Adrenal gland (tissue), 5 donors: ENCODE measurements around the gene TCN2.

Source experiments
- CTCF ChIP-seq, 6 experiments: fragments of 450-650 bp in 4 of 6; fragments of 200-600 bp in 2 of 6; sonication (generic) in 1 of 6; IDR thresholded peaks; 1 replicate in 5 of 6; 2 replicates in 1 of 6; pipeline versions ENCODE4 v1.5.1 to v1.8.0; 2016 to 2021; ENCODE audit warnings: antibody characterized with exemption in 6 of 6, mild to moderate bottlenecking in 2 of 6, moderate library complexity in 1 of 6
- POLR2A ChIP-seq, 2 donors: fragments of 450-650 bp; IDR thresholded peaks; one replicate each; pipeline ENCODE4 v1.6.1; 2017; ENCODE audit warnings: antibody characterized with exemption in 2 of 2, mild to moderate bottlenecking in 2 of 2, moderate library complexity in 1 of 2
- donor health status: DM: no; HTN: no; CAD: no.

- TF ChIP-seq CTCF (IDR thresholded peaks at IDR 0.05), result no peak
- no peak for TF ChIP-seq POLR2A (IDR thresholded peaks at IDR 0.05)
Observed at GRCh38 chr22:30572840-30573593, 34.0 kb upstream of the TCN2 start.
